ENCODE measurements around the gene TREX2.
"Not testable (repeated sequence)": the region's sequence is repeated elsewhere in the genome, so short reads cannot be mapped to it uniquely, and the experiment has no call there.

TREX2 gene

DNA sequence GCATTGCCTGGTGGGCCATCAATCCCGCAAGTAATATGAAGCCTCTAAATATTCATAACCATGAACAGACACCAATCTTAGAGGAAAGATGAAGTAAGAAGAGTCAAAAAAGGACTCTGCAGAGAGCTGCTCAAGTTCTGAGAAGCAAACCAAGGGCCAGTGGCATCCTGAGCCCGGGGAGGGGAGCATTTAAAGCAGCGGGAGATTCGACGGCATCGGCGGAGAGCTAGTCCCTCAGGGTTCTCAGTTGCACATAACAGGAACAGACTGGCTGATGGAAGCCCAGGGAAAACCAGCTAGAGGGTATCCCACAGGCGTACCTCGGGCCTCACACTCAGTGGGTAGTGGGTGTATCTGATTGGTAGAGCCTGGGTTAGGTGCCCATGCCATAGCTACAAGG, 39.8 kb downstream of the TREX2 start:
- DNase-seq, result no peak

GRCh38 chrX:153405426-153405825, 40.4 kb downstream of the TREX2 start:
- DNase-seq, result no peak

- DNase-seq, result not testable (repeated sequence)
Observed at GRCh38 chrX:153404333-153404732, 41.5 kb downstream of the TREX2 start.

DNA sequence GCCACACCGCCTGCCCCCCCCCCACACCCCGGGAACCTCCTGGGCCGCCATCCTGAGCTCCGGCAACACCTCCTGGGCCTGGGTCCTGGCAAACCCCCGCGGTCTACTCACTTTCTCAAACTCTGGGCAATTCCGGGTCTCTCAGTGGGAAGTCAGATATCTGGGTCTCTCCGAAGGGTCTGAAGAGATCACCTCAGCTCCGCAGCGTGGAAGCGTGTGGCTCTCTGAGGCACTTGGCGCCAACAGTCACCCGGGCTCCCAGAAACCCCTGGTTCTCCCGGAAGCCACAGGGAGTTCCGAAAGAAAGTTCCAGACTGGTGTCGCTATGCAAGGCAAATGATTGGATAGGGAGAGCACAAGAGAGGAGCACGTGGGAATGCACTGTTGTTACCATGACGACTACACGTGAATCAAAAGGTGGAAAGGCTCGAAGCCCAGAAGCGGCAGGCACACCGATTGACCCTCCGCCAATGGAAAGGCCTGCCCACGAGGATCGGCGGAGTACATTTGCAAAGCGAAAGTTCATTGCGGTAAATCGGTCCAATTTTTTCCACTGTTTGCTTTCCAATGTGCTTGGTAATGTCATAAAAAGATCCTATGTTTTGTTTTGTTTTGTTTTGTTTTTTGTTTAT, 44.6 kb downstream of the TREX2 start, which contains the start of gene PNMA6E:
PNMA6E (minus strand) TSS at position 218 of the 632 bp plus-strand sequence. CDS start 2,501 bp downstream, outside the sequence.
- no peak for DNase-seq

DNA sequence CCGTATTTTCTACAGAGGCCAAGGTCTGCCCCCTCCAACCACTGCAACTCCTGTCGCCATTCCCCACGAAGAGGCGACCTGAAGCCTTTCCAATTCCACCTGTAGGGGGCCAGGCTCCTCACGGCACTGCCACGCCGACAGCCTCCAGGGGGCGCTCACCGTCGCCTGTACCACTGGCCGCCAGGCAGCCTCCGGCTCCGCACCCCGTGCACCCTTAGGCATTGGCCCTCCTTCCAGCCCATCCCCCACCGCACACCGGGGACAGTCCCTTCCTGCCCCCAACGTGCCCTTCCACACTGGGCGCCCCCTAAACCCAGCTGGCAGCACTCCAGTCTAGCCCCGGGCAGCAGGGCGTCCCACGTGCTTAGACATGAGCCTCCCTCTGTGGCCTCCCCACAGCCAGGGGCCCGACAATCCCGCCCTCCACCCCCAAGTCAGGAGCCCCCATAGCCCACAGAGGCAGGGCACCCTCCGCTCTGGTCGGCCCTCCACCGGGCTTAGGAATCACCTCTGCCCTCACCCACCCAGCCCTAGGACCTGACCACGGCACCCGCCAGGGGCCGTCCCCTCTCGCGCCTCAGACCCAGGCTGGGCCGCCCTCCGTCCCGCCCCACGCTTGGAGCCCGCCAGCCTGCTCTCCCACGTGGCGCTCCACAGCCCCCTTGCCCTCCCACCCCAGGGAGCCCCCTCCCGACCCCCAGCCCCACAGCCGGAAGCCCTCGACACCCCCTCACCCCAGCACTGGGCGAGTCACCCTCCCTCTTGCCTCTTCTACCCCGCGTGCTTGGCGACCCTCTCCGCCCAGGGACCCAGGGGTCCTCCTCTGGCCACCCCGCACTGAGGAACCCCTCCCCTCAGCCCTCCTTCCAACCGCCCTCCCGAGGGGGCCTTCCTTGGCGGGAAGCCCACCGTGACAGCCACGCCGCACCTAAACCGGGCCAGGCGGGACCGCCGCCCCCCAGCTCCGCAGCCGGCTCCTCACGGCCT, 45.4 kb downstream of the TREX2 start:
- no peak for DNase-seq

GRCh38 chrX:153398275-153398960, 47.4 kb downstream of the TREX2 start:
- DNase-seq, result no peak

- DNase-seq, result no peak
Observed at GRCh38 chrX:153397256-153397960, 48.4 kb downstream of the TREX2 start.

DNA sequence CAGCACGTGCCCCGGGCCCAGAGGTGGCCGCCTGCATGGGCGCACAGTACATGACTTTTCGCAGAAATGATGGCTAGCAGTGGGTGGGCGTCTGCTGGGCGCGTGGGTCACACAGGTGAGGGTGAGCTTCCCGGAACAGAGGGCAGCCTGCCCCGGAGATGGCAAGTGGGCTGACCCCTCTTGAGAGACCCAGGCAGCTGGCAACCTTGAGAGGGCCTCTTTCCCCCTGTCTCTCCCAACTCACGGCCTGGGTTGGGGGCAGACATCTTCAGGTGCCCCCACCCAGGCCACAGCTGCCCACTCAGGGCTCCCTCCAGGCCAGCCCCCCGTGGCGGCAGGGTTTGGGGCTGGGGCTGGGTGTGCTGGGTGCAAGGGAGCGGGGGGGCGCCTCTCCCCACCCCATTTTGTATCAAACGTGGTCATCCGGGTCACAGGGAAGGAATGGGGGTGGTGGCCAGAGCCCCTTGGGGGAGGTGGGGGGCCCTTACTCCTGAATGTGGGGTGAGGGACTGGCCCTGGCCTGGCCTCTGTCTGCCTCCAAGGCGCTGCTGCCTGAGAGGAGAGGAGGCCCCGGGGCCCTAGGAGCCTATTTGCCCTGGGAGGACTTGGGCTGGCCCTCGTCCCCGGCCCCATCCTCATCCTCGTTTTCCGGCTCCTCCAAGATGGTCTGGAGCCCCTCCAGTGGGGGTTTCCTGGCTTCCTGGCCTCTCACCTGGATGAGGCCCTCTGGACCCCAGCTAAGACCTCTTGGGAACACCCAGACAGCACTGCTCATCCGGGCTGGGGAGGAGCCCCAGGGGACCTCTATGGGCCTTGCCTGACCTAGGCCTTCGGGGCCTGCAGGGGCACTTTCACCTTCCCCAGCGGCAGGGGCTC, 49.3 kb downstream of the TREX2 start:
- DNase-seq, result no peak

DNA sequence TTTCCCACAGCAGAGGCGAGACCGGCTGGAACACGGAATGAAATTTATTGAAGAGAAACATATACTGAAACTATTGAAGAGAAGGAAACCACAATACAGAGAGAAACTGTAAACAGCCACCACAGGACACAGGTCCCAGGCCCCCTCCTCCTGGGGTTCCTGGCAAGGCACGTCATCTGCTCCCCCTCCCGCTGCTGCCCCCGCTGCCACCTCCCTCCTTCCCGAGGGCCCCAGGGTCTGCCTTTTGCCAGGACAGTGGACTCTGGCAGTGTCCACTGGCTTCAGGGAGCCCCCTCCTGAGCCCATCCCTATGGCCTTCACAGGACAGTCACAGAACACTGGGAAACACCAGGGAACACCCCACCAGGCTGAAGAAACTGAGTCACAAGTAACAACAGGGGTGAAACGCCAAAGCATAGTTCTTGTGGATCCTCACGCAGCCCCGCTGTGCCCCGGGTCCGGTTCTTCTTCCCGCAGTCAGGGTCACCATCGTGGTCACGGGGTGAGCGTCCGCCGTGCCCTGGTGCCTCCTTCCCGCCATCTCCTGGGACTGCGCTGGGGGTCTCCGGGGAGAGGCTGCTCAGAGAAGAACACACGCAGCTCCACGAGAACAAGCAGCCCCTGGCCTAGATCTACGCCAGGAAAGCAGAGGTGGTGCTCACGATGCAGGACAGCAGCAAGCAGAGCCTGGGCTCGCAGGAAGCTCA, 50.1 kb downstream of the TREX2 start:
- no peak for DNase-seq

DNA sequence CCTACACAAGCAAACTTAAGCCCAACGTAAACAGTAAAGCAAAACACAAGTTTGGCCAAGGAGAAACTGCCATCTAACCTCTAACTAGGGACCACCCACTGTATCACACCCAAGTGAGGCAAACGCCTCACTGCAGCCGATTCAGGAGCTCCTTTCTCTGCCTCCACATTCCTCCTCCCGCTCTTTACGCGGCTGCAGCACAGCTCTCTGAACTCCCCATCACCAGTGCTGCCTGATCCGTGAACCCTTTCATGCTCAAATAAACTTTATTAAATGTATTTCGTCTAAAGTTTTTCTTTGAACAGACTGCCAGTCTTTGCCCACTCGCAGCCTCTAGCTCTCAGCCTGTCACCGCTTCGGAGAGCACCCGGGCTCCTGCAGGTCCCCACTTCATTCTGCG, 51.2 kb downstream of the TREX2 start:
- no peak for DNase-seq
